Suprapubic skin (tissue), 4 donors: Measurements from ENCODE around the gene VRK3. TPM values are rescaled to one million over a fixed set of nuclear protein-coding genes. Genes with fewer than 3 reads are reported as not detected.

ENCODE experiments used
- DNase-seq, 2 donors: peaks; one replicate each; pipeline ENCODE4 v3.0.0-alpha.2; 2019; ENCODE audit warnings: low spot score in 2 of 2
- H3K27ac ChIP-seq: fragments of 200-600 bp; sonication (generic); one replicate; pipeline ENCODE4 v1.5.1; 2019
- H3K27me3 ChIP-seq: fragments of 200-600 bp; sonication (generic); one replicate; pipeline ENCODE4 v1.5.1; 2019
- H3K36me3 ChIP-seq: fragments of 200-600 bp; sonication (generic); one replicate; pipeline ENCODE4 v1.5.1; 2019
- H3K4me1 ChIP-seq: fragments of 200-600 bp; sonication (generic); one replicate; pipeline ENCODE4 v1.5.1; 2019
- H3K4me3 ChIP-seq: fragments of 200-600 bp; sonication (generic); one replicate; pipeline ENCODE4 v1.5.1; 2019; ENCODE audit warnings: mild to moderate bottlenecking
- H3K9me3 ChIP-seq: fragments of 200-600 bp; sonication (generic); one replicate; pipeline ENCODE4 v1.5.1; 2019
- CTCF ChIP-seq, 2 donors: fragments of 200-600 bp in 1 of 2; fragments of 450-650 bp in 1 of 2; sonication (generic) in 1 of 2; IDR thresholded peaks; one replicate each; pipeline ENCODE4 v1.5.1; 2016 to 2019; ENCODE audit warnings: antibody characterized with exemption in 2 of 2, mild to moderate bottlenecking in 1 of 2, moderate library complexity in 1 of 2
- EP300 ChIP-seq: sonication (generic); formaldehyde crosslinking; IDR thresholded peaks from one replicate; pipeline ENCODE4 v1.6.1; 2017; ENCODE audit warnings: antibody characterized with exemption
- POLR2A ChIP-seq, 2 donors: fragments of 450-650 bp; IDR thresholded peaks; one replicate each; pipeline ENCODE4 v1.6.1; 2017; ENCODE audit warnings: antibody characterized with exemption in 2 of 2, mild to moderate bottlenecking in 2 of 2, moderate library complexity in 2 of 2
- POLR2AphosphoS5 ChIP-seq, 3 donors: sonication (generic); formaldehyde crosslinking; IDR thresholded peaks; one replicate each; pipeline ENCODE4 v1.6.1; 2017; ENCODE audit warnings: antibody characterized with exemption in 3 of 3
- WGBS: methylation state at CpG from one replicate; pipeline ENCODE4 v1.1.5; 2018; 5-methylcytosine and 5-hydroxymethylcytosine counted together
- total RNA-seq, 4 donors: library from RNA; depleted of rRNA; stranded (reverse); fragments of >200 nt; gene quantifications; one replicate each; pipeline ENCODE4 v1.1.0, GENCODE V29; 2016

Gene VRK3
- total RNA-seq, 4 donors from 2014 or later = 21.8 to 53.6 (median 35.8) TPM

- no peaks in the 10 kb centered on the region for H3K27me3 ChIP-seq
- WGBS = 90% methylated on average over 12 of the region's 12 CpGs
- peaks cover 87% of the 10 kb centered on the region for H3K36me3 ChIP-seq
- no peak for DNase-seq
- no peaks in the 10 kb centered on the region for H3K9me3 ChIP-seq
- H3K27ac ChIP-seq = no peak overlapping the region
- H3K4me1 ChIP-seq = peaks cover 17% of the 10 kb centered on the region
- TF ChIP-seq EP300 = no peak
- TF ChIP-seq CTCF (IDR thresholded peaks at IDR 0.05) = no peak
- no peak for TF ChIP-seq POLR2A (IDR thresholded peaks at IDR 0.05)
- TF ChIP-seq POLR2AphosphoS5 (IDR thresholded peaks at IDR 0.05) = no peak
- no peak overlapping the region for H3K4me3 ChIP-seq
These were observed 19.7 kb downstream of the VRK3 start for GRCh38 chr19:50005428-50005827.

- TF ChIP-seq POLR2A (IDR thresholded peaks at IDR 0.05) = no peak
- no peak for TF ChIP-seq POLR2AphosphoS5 (IDR thresholded peaks at IDR 0.05)
- no peak for TF ChIP-seq CTCF (IDR thresholded peaks at IDR 0.05)
- no peak for TF ChIP-seq EP300
- H3K36me3 ChIP-seq = peaks cover 91% of the 10 kb centered on the region
- 68% methylated on average over 11 of the region's 11 CpGs for WGBS
These were observed 21.3 kb downstream of the VRK3 start for GRCh38 chr19:50003810-50004419.

GRCh38 chr19:50003254-50003788 is 21.9 kb downstream of the VRK3 start:
- Histone ChIP-seq H3K4me1 (peaks cover 17% of the 10 kb centered on the region), H3K9me3 (no peaks in the 10 kb centered on the region), H3K27me3 (no peaks in the 10 kb centered on the region), H3K36me3 (peaks cover 91% of the 10 kb centered on the region), H3K4me3 (no peak overlapping the region), H3K27ac (no peak overlapping the region)
- no peak for DNase-seq
- TF ChIP-seq CTCF (IDR thresholded peaks at IDR 0.05) (no peak), EP300 (no peak), POLR2A (IDR thresholded peaks at IDR 0.05) (no peak), POLR2AphosphoS5 (IDR thresholded peaks at IDR 0.05) (no peak)
- 90% methylated on average over 17 of the region's 17 CpGs for WGBS

More at GRCh38 chr19:50003810-50004419, 21.3 kb downstream of the VRK3 start:
- Histone ChIP-seq H3K27ac (peak overlapping the region; percentile 30), H3K9me3 (no peaks in the 10 kb centered on the region), H3K4me3 (no peak overlapping the region), H3K4me1 (peaks cover 17% of the 10 kb centered on the region), H3K27me3 (no peaks in the 10 kb centered on the region)
- no peak for DNase-seq

- Histone ChIP-seq H3K27me3 (no peaks in the 10 kb centered on the region), H3K4me3 (no peak overlapping the region), H3K9me3 (no peaks in the 10 kb centered on the region), H3K27ac (no peak overlapping the region), H3K36me3 (peaks cover 91% of the 10 kb centered on the region), H3K4me1 (peaks cover 17% of the 10 kb centered on the region)
- TF ChIP-seq POLR2AphosphoS5 (IDR thresholded peaks at IDR 0.05) = no peak
- no peak for TF ChIP-seq CTCF (IDR thresholded peaks at IDR 0.05)
- no peak for TF ChIP-seq POLR2A (IDR thresholded peaks at IDR 0.05)
- TF ChIP-seq EP300 = no peak
- 71% methylated on average over 5 of the region's 6 CpGs for WGBS
- no peak for DNase-seq
These were observed 22.7 kb downstream of the VRK3 start for GRCh38 chr19:50002386-50002960.

- H3K4me1 ChIP-seq = peaks cover 17% of the 10 kb centered on the region
- no peak for DNase-seq
- TF ChIP-seq EP300 (no peak), CTCF (IDR thresholded peaks at IDR 0.05) (no peak), POLR2A (IDR thresholded peaks at IDR 0.05) (no peak)
- no peak overlapping the region for H3K27ac ChIP-seq
- no peaks in the 10 kb centered on the region for H3K9me3 ChIP-seq
- WGBS = 94% methylated on average over 6 of the region's 8 CpGs
- peaks cover 91% of the 10 kb centered on the region for H3K36me3 ChIP-seq
- no peak overlapping the region for H3K4me3 ChIP-seq
- no peaks in the 10 kb centered on the region for H3K27me3 ChIP-seq
These were observed 23.4 kb downstream of the VRK3 start for GRCh38 chr19:50001775-50002174.
